A673 (cell line): ENCODE data around the gene IGFBP4. TPM values are rescaled to one million over a fixed set of nuclear protein-coding genes. Genes with fewer than 3 reads are reported as not detected.

Source experiments
- BruUV-seq: library from RNA; stranded (reverse); fragments of 400-500 nt; replicated peaks from 2 replicates; lab custom pipeline; 2021; lab: Mats Ljungman, UMichigan
- CTCF ChIA-PET: fragments of 300-600 bp; sonication (Branson Sonifier 250); formaldehyde crosslinking; loops from one replicate; lab custom pipeline; 2022; ENCODE audit warnings: antibody characterized with exemption; lab: Charles Lee
- POLR2A ChIA-PET: fragments of 300-600 bp; sonication (Branson Sonifier 250); formaldehyde crosslinking; loops from one replicate; lab custom pipeline; 2022; ENCODE audit warnings: antibody characterized with exemption; ENCODE audit not compliant: low non-redundant PET; lab: Charles Lee
- DNase-seq: peaks from one replicate; pipeline ENCODE4 v3.0.0-alpha.2; 2015; ENCODE audit warnings: low spot score
- H3K27ac ChIP-seq: fragments of 200-600 bp; sonication (generic); 2 replicates; pipeline ENCODE4 v1.5.1; 2016; ENCODE audit warnings: mixed run types, low read depth, mild to moderate bottlenecking, mixed read lengths, antibody characterized with exemption, low read length; ENCODE audit not compliant: poor library complexity, severe bottlenecking
- H3K27me3 ChIP-seq: fragments of 200-600 bp; sonication (generic); replicated peaks from 2 replicates; pipeline ENCODE4 v1.6.1; 2017; ENCODE audit warnings: mixed run types, low read depth, mild to moderate bottlenecking, mixed read lengths, antibody characterized with exemption, low read length; ENCODE audit not compliant: insufficient read depth, poor library complexity
- H3K36me3 ChIP-seq: fragments of 200-600 bp; sonication (generic); 2 replicates; pipeline ENCODE4 v1.6.1; 2016; ENCODE audit warnings: mixed run types, mild to moderate bottlenecking, mixed read lengths, antibody characterized with exemption, low read length; ENCODE audit not compliant: insufficient read depth, poor library complexity, severe bottlenecking
- H3K4me1 ChIP-seq: fragments of 200-600 bp; sonication (generic); 2 replicates; pipeline ENCODE4 v1.6.1; 2017; ENCODE audit warnings: mixed run types, mild to moderate bottlenecking, mixed read lengths, antibody characterized with exemption, low read length; ENCODE audit not compliant: insufficient read depth, poor library complexity, severe bottlenecking
- H3K4me3 ChIP-seq: fragments of 200-600 bp; sonication (generic); 2 replicates; pipeline ENCODE4 v1.5.1; 2016; ENCODE audit warnings: low read depth, mixed run types, mild to moderate bottlenecking, mixed read lengths, low read length; ENCODE audit not compliant: poor library complexity, severe bottlenecking
- H3K9me3 ChIP-seq: fragments of 200-600 bp; sonication (generic); 2 replicates; pipeline ENCODE4 v1.6.1; 2016; ENCODE audit warnings: mixed run types, low read depth, mild to moderate bottlenecking, mixed read lengths, antibody characterized with exemption, low read length; ENCODE audit not compliant: poor library complexity, severe bottlenecking
- CTCF ChIP-seq: fragments of 300-800, 200-600 bp; sonication (generic); conservative IDR thresholded peaks from 2 replicates; pipeline ENCODE4 v1.5.1; 2017; ENCODE audit warnings: low read depth, mild to moderate bottlenecking, antibody characterized with exemption, low read length, moderate library complexity, mixed read lengths
- EZH2 ChIP-seq: fragments of 200-600 bp; sonication (generic); IDR thresholded peaks from 2 replicates; pipeline ENCODE4 v1.6.1; 2017; ENCODE audit warnings: borderline replicate concordance, low read depth, mild to moderate bottlenecking, mixed read lengths, antibody characterized with exemption, low read length; ENCODE audit not compliant: poor library complexity, severe bottlenecking
- intact Hi-C: fragments of 100-400 bp; cut with micrococcal nuclease; formaldehyde crosslinking; loops from one replicate; pipeline ENCODE4 v1.10.0; 2022; ENCODE audit not compliant: unreplicated experiment
- total RNA-seq: library from RNA; stranded (reverse); gene quantifications from 2 replicates; pipeline ENCODE4 v1.2.3, GENCODE V29; 2021

The IGFBP4 gene
- total RNA-seq, 1 experiment from 2014 or later = 4.8 TPM

GRCh38 chr17:40451420-40451819, 8.2 kb downstream of the IGFBP4 start:
- ChIA-PET CTCF (interaction anchor here (0.6 kb wide), 1 partner anchor 48 kb away, joined by 15 read pairs; no protein-coding TSS in a partner anchor), POLR2A (interaction anchor here (0.7 kb wide), 1 partner anchor 15 kb away, joined by 15 read pairs; no protein-coding TSS in a partner anchor)
- H3K27me3 ChIP-seq = no peaks in the 10 kb centered on the region
- H3K9me3 ChIP-seq = no peaks in the 10 kb centered on the region
- H3K4me3 ChIP-seq = no peak overlapping the region
- H3K27ac ChIP-seq = no peak overlapping the region
- BruUV-seq = no TSS peak
- no peak for DNase-seq
- no peak for TF ChIP-seq CTCF
- no peak for TF ChIP-seq EZH2
- intact Hi-C loops = no loop called here
- no peaks in the 10 kb centered on the region for H3K36me3 ChIP-seq
- H3K4me1 ChIP-seq = no peaks in the 10 kb centered on the region

- POLR2A ChIA-PET = no interaction called here
Measured at GRCh38 chr17:40452216-40452787, 9.1 kb downstream of the IGFBP4 start.

DNA sequence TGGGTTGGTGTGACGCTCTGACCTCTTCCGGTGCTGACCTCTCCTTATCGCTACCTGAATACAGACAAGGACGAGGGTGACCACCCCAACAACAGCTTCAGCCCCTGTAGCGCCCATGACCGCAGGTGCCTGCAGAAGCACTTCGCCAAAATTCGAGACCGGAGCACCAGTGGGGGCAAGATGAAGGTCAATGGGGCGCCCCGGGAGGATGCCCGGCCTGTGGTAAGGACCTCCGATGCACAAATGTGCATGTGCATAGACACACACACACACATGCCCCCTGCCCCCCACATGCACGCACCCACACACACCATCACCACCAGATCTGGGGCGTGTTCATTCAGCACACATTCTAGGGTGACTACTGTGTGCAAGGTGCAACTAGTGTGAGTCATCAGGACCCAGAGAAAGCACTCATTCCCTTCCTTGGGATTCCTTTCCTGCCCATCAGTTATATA, 9.7 kb downstream of the IGFBP4 start:
- H3K27me3 ChIP-seq = no peaks in the 10 kb centered on the region
- CTCF ChIA-PET = no interaction called here
- no peak overlapping the region for H3K4me3 ChIP-seq
- H3K4me1 ChIP-seq = no peaks in the 10 kb centered on the region
- intact Hi-C loops = no loop called here
- H3K36me3 ChIP-seq = no peaks in the 10 kb centered on the region
- no peak overlapping the region for H3K27ac ChIP-seq
- no peak for DNase-seq
- no peaks in the 10 kb centered on the region for H3K9me3 ChIP-seq
- TF ChIP-seq CTCF (no peak), EZH2 (no peak)
- POLR2A ChIA-PET = no interaction called here
- no TSS peak for BruUV-seq

More at GRCh38 chr17:40452216-40452787, 9.1 kb downstream of the IGFBP4 start:
- Histone ChIP-seq H3K36me3 (no peaks in the 10 kb centered on the region), H3K27ac (no peak overlapping the region), H3K4me3 (no peak overlapping the region), H3K4me1 (no peaks in the 10 kb centered on the region), H3K27me3 (no peaks in the 10 kb centered on the region), H3K9me3 (no peaks in the 10 kb centered on the region)
- TF ChIP-seq CTCF (no peak), EZH2 (no peak)
- no TSS peak for BruUV-seq
- intact Hi-C loops = no loop called here
- CTCF ChIA-PET = no interaction called here
- DNase-seq = no peak
